ENCODE results near the gene INHBE.
"Not testable (repeated sequence)": the region's sequence is repeated elsewhere in the genome, so short reads cannot be mapped to it uniquely, and the experiment has no call there.

INHBE gene, protein sequence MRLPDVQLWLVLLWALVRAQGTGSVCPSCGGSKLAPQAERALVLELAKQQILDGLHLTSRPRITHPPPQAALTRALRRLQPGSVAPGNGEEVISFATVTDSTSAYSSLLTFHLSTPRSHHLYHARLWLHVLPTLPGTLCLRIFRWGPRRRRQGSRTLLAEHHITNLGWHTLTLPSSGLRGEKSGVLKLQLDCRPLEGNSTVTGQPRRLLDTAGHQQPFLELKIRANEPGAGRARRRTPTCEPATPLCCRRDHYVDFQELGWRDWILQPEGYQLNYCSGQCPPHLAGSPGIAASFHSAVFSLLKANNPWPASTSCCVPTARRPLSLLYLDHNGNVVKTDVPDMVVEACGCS

DNA sequence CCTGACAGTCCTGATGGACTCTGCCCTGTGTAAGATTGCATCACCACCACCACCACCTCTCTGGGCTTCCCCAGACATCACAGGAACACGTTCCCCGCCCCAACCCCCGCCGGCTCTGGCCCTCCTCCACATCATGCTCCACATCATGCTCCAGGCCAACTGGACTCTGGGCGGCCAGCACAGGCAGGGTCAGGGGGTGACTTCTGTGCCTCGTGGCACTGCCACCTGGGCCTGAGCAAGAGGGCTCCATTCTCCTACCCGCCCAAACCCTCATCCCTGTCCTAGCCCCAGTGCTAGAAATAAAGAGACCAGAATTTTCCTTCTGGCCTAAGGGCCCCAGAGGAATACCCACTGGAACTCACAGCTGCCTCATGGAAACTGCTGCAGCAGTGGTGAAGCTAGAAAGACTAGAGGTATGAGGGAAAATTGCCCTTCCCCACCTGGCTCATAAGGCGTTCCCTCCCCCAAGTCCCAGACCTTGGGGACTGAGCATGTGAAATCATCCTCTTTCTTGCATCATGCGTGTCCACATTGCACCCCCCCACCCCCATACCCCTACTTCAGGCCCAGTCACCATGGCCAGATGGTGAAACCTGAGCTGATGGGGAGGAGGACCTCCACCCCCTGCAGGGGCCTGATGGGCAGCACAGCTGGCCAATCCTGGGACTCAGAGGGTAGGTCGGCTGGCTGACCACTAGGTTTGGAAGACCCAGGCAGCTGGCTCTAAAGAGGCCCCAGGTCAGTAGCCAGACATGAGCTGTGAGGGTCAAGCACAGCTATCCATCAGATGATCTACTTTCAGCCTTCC is at the start of gene INHBE:
INHBE (plus strand) TSS at position 742 of the 808 bp plus-strand sequence. CDS start 230 bp downstream, outside the sequence.
- Histone ChIP-seq H3K4me2 (ENCODE audit: low read depth, low read length, poor library complexity, severe bottlenecking) (peak within 1 kb of the TSS; percentile 54), H3K9me2 (replicated peaks; ENCODE audit: insufficient read depth, low read length) (no peaks in the 10 kb centered on the region), H3K9me3 (ENCODE audit: insufficient read depth, low read length) (no peaks in the 10 kb centered on the region), H3K27ac (ENCODE audit: low read depth, low read length) (no peak within 1 kb of the TSS), H3K27me3 (ENCODE audit: low read length) (no peaks in the 10 kb centered on the region), H3K79me2 (ENCODE audit: insufficient read depth, low read length) (no peaks in the 10 kb centered on the region), H3F3A (ENCODE audit: insufficient read depth) (0 out of 2 replicates have a peak, but pooled peaks cover 5% of the 10 kb centered on the region), H3K36me3 (ENCODE audit: low read length) (no peaks in the 10 kb centered on the region), H4K20me1 (ENCODE audit: low read depth, low read length) (no peaks in the 10 kb centered on the region), H3K9ac (ENCODE audit: low read length) (peak within 1 kb of the TSS; percentile 37; the same call in 1 of the 2 replicates), H3K4me3 (ENCODE audit: insufficient read depth, low read length, poor library complexity, severe bottlenecking) (no peak within 1 kb of the TSS), H2AFZ (ENCODE audit: low read depth, low read length, severe bottlenecking) (peak within 1 kb of the TSS; percentile 15)
- TF ChIP-seq, protein P1, sequence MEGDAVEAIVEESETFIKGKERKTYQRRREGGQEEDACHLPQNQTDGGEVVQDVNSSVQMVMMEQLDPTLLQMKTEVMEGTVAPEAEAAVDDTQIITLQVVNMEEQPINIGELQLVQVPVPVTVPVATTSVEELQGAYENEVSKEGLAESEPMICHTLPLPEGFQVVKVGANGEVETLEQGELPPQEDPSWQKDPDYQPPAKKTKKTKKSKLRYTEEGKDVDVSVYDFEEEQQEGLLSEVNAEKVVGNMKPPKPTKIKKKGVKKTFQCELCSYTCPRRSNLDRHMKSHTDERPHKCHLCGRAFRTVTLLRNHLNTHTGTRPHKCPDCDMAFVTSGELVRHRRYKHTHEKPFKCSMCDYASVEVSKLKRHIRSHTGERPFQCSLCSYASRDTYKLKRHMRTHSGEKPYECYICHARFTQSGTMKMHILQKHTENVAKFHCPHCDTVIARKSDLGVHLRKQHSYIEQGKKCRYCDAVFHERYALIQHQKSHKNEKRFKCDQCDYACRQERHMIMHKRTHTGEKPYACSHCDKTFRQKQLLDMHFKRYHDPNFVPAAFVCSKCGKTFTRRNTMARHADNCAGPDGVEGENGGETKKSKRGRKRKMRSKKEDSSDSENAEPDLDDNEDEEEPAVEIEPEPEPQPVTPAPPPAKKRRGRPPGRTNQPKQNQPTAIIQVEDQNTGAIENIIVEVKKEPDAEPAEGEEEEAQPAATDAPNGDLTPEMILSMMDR (IDR thresholded peaks at IDR 0.05; ENCODE audit: insufficient read depth, low read length, poor library complexity, severe bottlenecking) = no peak
- TF ChIP-seq EZH2phosphoT487 (conservative IDR thresholded peaks at IDR 0.05; ENCODE audit: low read length) = no peak

DNA sequence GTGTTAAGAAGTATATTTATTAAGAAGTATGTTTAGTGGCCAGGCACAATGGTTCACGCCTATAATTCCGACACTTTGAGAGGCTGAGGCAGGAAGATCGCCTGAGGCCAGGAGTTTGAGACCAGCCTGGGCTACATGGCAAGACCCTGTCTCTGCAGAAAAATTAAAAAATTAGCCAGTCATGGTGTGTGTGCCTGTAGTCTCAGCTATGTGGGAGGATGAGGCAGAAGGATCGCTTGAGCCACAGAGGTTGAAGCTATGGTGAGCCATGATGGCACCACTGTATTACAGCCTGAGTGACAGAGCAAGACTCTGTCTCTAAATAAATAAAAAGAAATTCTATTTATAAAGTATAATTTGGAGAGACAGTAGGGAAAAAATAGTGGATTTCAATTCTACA is 44.6 kb upstream of the INHBE start:
- no peaks in the 10 kb centered on the region for H3K9me3 ChIP-seq (ENCODE audit: insufficient read depth, low read length)
- H3K36me3 ChIP-seq (ENCODE audit: low read length) = peaks cover 7% of the 10 kb centered on the region; the same call in 1 of the 2 replicates
- peaks cover 69% of the 10 kb centered on the region for H3K79me2 ChIP-seq (ENCODE audit: insufficient read depth, low read length)
- H3K4me2 ChIP-seq (ENCODE audit: low read depth, low read length, poor library complexity, severe bottlenecking) = no peak overlapping the region
- H3K9me2 ChIP-seq (replicated peaks; ENCODE audit: insufficient read depth, low read length) = no peaks in the 10 kb centered on the region
- TF ChIP-seq EZH2phosphoT487 (conservative IDR thresholded peaks at IDR 0.05; ENCODE audit: low read length) = no peak
- TF ChIP-seq, protein P1 (IDR thresholded peaks at IDR 0.05; ENCODE audit: insufficient read depth, low read length, poor library complexity, severe bottlenecking) = no peak
- no peaks in the 10 kb centered on the region for H3K27me3 ChIP-seq (ENCODE audit: low read length)
- H4K20me1 ChIP-seq (ENCODE audit: low read depth, low read length) = no peaks in the 10 kb centered on the region
- H3K27ac ChIP-seq (ENCODE audit: low read depth, low read length) = no peak overlapping the region
- no peak overlapping the region for H3K4me3 ChIP-seq (ENCODE audit: insufficient read depth, low read length, poor library complexity, severe bottlenecking)
- peaks cover 4% of the 10 kb centered on the region; the same call in 1 of the 2 replicates for H3F3A ChIP-seq (ENCODE audit: insufficient read depth)
- no peak overlapping the region for H3K9ac ChIP-seq (ENCODE audit: low read length)
- H2AFZ ChIP-seq (ENCODE audit: low read depth, low read length, severe bottlenecking) = no peak overlapping the region

DNA sequence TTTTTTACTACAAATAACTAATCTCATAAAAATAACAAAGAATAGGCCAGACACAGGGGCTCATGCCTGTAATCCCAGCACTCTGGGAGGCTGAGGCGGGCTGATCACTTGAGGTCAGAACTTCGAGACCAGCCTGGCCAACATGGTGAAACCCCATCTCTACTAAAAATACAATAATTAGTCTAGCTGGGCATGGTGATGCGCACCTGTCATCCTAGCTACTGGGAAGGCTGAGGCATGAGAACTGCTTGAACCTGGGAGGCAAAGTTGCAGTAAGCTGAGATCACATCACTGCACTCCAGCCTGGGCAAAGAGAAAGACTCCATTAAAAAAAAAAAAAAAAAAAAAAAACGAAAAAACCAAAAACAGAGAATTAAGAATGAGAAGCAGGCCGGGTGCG is 40.9 kb upstream of the INHBE start:
- not testable (repeated sequence) for H4K20me1 ChIP-seq (ENCODE audit: low read depth, low read length); H3K27ac ChIP-seq (ENCODE audit: low read depth, low read length); H3K9me3 ChIP-seq (ENCODE audit: insufficient read depth, low read length); H3K27me3 ChIP-seq (ENCODE audit: low read length); H3F3A ChIP-seq (ENCODE audit: insufficient read depth); H3K36me3 ChIP-seq (ENCODE audit: low read length); H2AFZ ChIP-seq (ENCODE audit: low read depth, low read length, severe bottlenecking); H3K4me3 ChIP-seq (ENCODE audit: insufficient read depth, low read length, poor library complexity, severe bottlenecking); H3K9me2 ChIP-seq (replicated peaks; ENCODE audit: insufficient read depth, low read length); H3K9ac ChIP-seq (ENCODE audit: low read length); H3K4me2 ChIP-seq (ENCODE audit: low read depth, low read length, poor library complexity, severe bottlenecking)
- peaks cover 69% of the 10 kb centered on the region for H3K79me2 ChIP-seq (ENCODE audit: insufficient read depth, low read length)
